ENCODE measurements around the gene HGFAC.

Gene HGFAC

DNA sequence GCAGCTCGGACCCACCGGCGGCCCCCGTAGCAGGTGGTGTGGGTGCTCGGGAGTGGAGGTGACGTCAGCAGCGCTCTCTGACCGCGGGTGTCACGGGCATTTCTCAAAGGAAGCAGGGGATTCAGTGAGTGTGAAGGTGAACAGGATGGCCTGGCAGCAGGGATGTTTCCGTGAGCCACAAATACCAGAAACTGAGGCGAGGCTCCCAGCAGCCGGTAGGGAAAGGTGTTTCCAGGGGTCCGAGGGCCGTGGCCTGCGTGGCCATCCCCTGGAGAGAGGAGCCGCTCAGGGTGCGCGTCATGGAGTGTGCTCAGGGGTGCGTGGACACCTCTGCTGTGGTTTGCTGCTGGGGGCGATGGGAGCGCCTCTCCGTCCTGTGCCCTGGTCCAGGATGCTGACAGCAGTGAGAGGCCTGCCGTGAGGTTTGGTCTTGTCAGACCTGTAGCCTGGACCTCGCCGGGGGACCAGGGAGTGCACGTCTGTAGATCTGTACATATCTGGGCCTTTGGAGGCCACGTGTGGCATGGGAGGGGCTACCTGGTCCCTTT, 10.2 kb upstream of the HGFAC start:
- no peak for DNase-seq (ENCODE audit: low spot score)
- in situ Hi-C loops (cut with MboI; ENCODE audit: low sequenced_read_pairs, unreplicated experiment) = no loop called here
- TF ChIP-seq, protein P1, sequence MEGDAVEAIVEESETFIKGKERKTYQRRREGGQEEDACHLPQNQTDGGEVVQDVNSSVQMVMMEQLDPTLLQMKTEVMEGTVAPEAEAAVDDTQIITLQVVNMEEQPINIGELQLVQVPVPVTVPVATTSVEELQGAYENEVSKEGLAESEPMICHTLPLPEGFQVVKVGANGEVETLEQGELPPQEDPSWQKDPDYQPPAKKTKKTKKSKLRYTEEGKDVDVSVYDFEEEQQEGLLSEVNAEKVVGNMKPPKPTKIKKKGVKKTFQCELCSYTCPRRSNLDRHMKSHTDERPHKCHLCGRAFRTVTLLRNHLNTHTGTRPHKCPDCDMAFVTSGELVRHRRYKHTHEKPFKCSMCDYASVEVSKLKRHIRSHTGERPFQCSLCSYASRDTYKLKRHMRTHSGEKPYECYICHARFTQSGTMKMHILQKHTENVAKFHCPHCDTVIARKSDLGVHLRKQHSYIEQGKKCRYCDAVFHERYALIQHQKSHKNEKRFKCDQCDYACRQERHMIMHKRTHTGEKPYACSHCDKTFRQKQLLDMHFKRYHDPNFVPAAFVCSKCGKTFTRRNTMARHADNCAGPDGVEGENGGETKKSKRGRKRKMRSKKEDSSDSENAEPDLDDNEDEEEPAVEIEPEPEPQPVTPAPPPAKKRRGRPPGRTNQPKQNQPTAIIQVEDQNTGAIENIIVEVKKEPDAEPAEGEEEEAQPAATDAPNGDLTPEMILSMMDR (IDR thresholded peaks at IDR 0.05; ENCODE audit: borderline replicate concordance, control extremely low read depth, extremely low read depth, insufficient read depth, missing control alignments) = no peak

DNA sequence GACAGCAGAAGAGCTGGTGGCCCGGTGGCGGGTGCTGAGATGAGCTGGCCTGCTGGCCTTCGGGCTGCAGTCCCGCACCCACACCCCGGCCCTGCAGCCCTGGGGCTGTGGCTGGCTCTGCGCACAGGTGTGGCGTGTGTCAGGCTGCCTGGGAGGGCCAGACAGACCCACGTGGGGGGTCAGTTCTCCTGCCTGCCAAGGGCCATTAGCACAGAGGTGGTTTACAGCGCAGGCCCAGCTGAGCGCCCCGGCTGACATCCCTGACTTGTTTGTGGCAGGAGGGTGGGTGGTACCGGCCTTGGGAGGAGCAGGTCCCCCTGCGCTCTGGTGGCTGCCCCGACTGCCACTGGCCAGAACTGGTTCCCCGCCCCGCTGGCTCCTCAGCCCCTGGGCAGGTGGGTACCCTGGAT, 9.4 kb upstream of the HGFAC start:
- TF ChIP-seq, protein P1 (IDR thresholded peaks at IDR 0.05; ENCODE audit: borderline replicate concordance, control extremely low read depth, extremely low read depth, insufficient read depth, missing control alignments) = no peak
- DNase-seq (ENCODE audit: low spot score) = no peak
- in situ Hi-C loops (cut with MboI; ENCODE audit: low sequenced_read_pairs, unreplicated experiment) = no loop called here

DNA sequence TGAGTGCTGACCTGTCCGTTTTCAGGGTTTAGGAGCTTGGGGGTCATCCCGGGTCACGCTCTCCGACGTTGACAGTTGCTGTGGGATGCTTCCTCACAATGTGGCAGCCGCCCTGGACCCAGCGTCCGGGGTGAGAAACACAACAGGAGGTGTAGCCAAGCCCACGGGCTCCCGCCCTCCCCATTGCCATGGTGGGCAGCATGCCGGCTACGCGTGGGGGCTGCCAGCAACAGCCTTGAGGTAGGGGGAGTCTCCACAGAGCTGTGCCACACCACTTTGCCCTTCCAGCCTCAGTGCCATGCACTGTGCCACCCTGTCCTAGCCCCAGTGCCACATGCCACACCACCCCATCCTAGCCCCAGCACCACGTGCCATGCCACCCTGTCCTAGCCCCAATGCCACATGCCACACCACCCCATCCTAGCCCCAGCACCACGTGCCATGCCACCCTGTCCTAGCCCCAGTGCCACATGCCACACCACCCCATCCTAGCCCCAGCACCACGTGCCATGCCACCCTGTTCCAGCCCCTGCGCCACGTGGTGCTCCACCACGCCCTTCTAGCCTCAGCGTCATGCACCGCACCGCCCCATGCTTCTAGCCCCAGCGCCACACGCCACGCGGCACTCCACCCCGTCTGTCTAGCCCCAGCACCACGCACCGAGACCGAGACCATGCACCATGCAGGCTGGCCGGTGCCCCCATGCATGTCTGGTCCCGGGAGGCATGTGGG, 8.5 kb upstream of the HGFAC start:
- no peak for DNase-seq (ENCODE audit: low spot score)
- TF ChIP-seq, protein P1 (IDR thresholded peaks at IDR 0.05; ENCODE audit: borderline replicate concordance, control extremely low read depth, extremely low read depth, insufficient read depth, missing control alignments) = no peak
- in situ Hi-C loops (cut with MboI; ENCODE audit: low sequenced_read_pairs, unreplicated experiment) = no loop called here

DNA sequence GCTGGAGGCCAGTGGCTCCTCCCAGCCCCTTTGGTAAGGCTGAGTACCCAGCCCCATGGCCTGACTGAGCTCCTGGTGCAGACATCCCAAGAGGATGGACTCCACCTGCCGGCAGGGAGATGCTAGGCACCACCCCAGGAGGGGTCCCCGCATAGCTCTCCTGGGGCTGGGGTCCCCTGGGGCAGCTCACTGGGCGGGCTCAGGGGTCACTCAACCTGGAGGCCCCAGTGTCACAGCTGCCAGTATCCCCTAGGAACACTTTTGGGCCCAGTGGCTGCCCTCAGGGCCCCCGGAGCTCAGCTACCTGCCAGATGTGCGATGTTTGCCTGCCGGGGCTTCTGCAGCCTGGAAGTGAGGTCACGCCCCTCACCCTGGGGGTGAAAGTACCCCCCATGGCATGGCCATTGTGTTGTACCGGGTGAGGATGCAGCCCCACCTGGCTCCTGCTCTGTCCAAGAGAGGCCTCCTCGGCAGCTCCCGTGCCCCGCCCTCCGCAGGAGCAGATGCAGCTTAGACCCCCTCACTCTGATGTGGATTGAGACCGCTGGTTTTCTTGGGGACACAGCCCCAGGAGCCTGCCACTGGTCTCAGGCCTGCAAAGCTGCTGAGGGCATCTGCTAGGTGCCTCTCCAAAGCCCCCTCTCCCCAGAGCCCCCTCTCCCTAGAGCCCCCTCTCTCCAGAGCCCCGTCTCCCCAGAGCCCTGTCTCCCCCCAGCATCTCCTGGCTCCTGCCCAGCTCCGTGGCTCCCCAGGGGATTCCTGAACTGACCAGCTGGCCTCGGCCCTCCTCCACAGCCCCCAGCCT, 6.7 kb upstream of the HGFAC start:
- in situ Hi-C loops (cut with MboI; ENCODE audit: low sequenced_read_pairs, unreplicated experiment) = no loop called here
- TF ChIP-seq, protein P1 (IDR thresholded peaks at IDR 0.05; ENCODE audit: borderline replicate concordance, control extremely low read depth, extremely low read depth, insufficient read depth, missing control alignments) = no peak
- no peak for DNase-seq (ENCODE audit: low spot score)

DNA sequence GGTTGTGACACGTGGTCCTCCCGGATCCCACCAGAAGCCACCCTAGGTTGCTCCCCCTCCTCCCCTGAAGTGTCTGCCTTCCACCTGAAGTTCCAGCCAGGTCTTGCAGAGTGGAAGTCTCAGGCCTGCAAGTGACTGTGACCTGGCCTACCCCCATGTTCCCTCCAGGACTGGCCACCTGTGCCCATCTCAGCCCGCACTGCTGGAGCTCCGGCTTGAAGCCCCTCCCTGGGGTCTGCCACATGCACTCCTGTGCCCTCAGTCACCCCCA, 6.1 kb upstream of the HGFAC start:
- TF ChIP-seq, protein P1 (IDR thresholded peaks at IDR 0.05; ENCODE audit: borderline replicate concordance, control extremely low read depth, extremely low read depth, insufficient read depth, missing control alignments) = no peak
- DNase-seq (ENCODE audit: low spot score) = no peak
- in situ Hi-C loops (cut with MboI; ENCODE audit: low sequenced_read_pairs, unreplicated experiment) = no loop called here

DNA sequence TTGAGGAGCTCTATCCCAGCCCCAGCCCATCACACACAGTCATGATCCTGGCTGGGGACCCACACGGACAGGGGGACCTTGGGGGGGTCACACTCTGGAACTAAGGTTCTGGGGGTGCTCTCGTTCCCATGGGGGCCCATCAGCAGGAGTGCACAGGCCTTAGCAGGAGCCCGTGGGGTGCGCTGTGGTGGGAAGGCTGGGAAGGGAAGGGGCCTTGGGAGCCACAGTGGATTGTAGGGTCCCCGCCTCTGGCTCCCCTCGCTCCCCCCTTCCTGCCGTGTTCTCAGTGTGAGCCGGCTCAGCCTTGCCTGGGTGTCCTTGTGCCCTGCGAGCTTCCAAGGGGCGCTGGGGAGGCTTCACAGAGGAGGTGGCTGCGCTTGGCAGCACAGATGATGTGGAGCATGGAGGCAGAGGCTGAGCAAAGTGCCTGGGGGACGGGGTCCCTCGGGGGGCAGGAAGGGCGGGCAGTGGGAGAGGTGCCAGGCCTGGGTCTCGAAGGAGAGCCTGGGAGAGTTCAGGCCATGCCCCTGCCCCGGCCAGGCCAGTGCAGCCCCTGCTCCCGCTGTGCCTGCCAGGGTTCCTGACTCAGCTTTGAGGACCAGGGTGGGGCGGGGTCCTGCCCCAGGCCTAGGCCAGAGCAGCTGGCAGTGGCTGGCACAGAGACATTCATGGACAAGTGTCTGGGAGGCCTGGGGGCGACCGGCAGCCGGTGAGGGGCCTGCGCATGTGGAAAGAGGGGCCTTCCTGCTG, 5.5 kb upstream of the HGFAC start:
- in situ Hi-C loops (cut with MboI; ENCODE audit: low sequenced_read_pairs, unreplicated experiment) = no loop called here
- TF ChIP-seq, protein P1 (IDR thresholded peaks at IDR 0.05; ENCODE audit: borderline replicate concordance, control extremely low read depth, extremely low read depth, insufficient read depth, missing control alignments) = no peak
- no peak for DNase-seq (ENCODE audit: low spot score)
